H1 (cell line): ENCODE results near the gene SLC6A19. TPM values are rescaled to one million over a fixed set of nuclear protein-coding genes. Genes with fewer than 3 reads are reported as not detected.
A peak's percentile ranks its signal among the peaks of the same experiment; 100 is the strongest.

ENCODE experiments used
- CTCF ChIA-PET: fragments of 300-600 bp; sonication (Branson Sonifier 250); formaldehyde crosslinking; loops from one replicate; lab custom pipeline; 2021; ENCODE audit not compliant: partially characterized antibody; lab: Charles Lee
- POLR2A ChIA-PET: fragments of 300-600 bp; sonication (Branson Sonifier 250); formaldehyde crosslinking; loops from one replicate; lab custom pipeline; 2021; ENCODE audit warnings: inconsistent platforms; ENCODE audit not compliant: partially characterized antibody; lab: Charles Lee
- DNase-seq, 2 experiments: peaks; one replicate each; pipeline versions ENCODE4 v3.0.0 to v3.0.0-alpha.2; 2010 to 2022; ENCODE audit warnings: low spot score in 2 of 2, low read depth in 1 of 2, mixed read lengths in 1 of 2
- FAIRE-seq: peaks from 2 replicates; lab custom pipeline; 2011; peaks lifted over from hg19 to GRCh38; lab: Jason Lieb, UNC
- H2AFZ ChIP-seq: 2 replicates; pipeline ENCODE4 v1.8.1; 2012; ENCODE audit warnings: low read length, inconsistent platforms
- H2AK5ac ChIP-seq: 2 replicates; pipeline ENCODE4 v1.6.1; 2013; ENCODE audit warnings: low read depth, low read length
- H2BK120ac ChIP-seq: replicated peaks from 2 replicates; pipeline ENCODE3; 2013; ENCODE audit warnings: low read depth, low read length, inconsistent platforms
- H2BK12ac ChIP-seq: 2 replicates; pipeline ENCODE4 v1.6.1; 2013; ENCODE audit warnings: low read depth, low read length
- H2BK15ac ChIP-seq: 2 replicates; pipeline ENCODE4 v1.6.1; 2013; ENCODE audit warnings: low read length
- H2BK20ac ChIP-seq: 2 replicates; pipeline ENCODE4 v1.6.1; 2013; ENCODE audit warnings: low read length
- H2BK5ac ChIP-seq: 2 replicates; pipeline ENCODE4 v1.6.1; 2013; ENCODE audit warnings: low read depth, low read length
- H3K14ac ChIP-seq: 2 replicates; pipeline ENCODE4 v1.6.1; 2013; ENCODE audit warnings: inconsistent platforms; ENCODE audit not compliant: insufficient read length
- H3K18ac ChIP-seq: 2 replicates; pipeline ENCODE4 v1.6.1; 2013; ENCODE audit warnings: low read length; ENCODE audit errors: extremely low read depth
- H3K23ac ChIP-seq: 2 replicates; pipeline ENCODE4 v1.6.1; 2013; ENCODE audit warnings: inconsistent platforms; ENCODE audit not compliant: insufficient read length
- H3K23me2 ChIP-seq: 2 replicates; pipeline ENCODE4 v1.6.1; 2013; ENCODE audit warnings: low read depth, low read length
- H3K27ac ChIP-seq: 2 replicates; pipeline ENCODE4 v1.6.1; 2011; ENCODE audit warnings: low read depth, low read length, inconsistent platforms
- H3K27me3 ChIP-seq, 4 experiments: replicated peaks in 1 of 4; 1 replicate in 1 of 4; 2 replicates in 3 of 4; pipeline versions ENCODE4 v1.6.1 to v1.8.1; 2011 to 2013; ENCODE audit warnings: low read length in 3 of 4, mild to moderate bottlenecking in 3 of 4, inconsistent platforms in 2 of 4, mixed read lengths in 2 of 4, moderate library complexity in 1 of 4; ENCODE audit not compliant: control insufficient read depth in 3 of 4, insufficient read depth in 3 of 4; ENCODE audit errors: extremely low read depth in 1 of 4
- H3K36me3 ChIP-seq, 4 experiments: 2 replicates each; pipeline versions ENCODE4 v1.6.1 to v1.8.1; 2011 to 2013; ENCODE audit warnings: mild to moderate bottlenecking in 4 of 4, low read length in 3 of 4, moderate library complexity in 2 of 4, control low read depth in 1 of 4, inconsistent platforms in 1 of 4; ENCODE audit not compliant: insufficient read depth in 4 of 4, control insufficient read depth in 2 of 4
- H3K4ac ChIP-seq: replicated peaks from 2 replicates; pipeline ENCODE3; 2013; ENCODE audit warnings: low read length, low read depth, mixed read lengths, inconsistent platforms; ENCODE audit not compliant: insufficient read length
- H3K4me1 ChIP-seq, 4 experiments: replicated peaks in 1 of 4; 1 replicate in 1 of 4; 2 replicates in 3 of 4; pipeline versions ENCODE4 v1.6.1 to v1.8.1; 2011 to 2013; ENCODE audit warnings: low read length in 3 of 4, inconsistent platforms in 2 of 4, mixed read lengths in 1 of 4; ENCODE audit not compliant: insufficient read depth in 4 of 4, control insufficient read depth in 3 of 4
- H3K4me2 ChIP-seq, 2 experiments: 2 replicates each; pipeline versions ENCODE4 v1.6.1 to v1.8.1; 2011 to 2013; ENCODE audit warnings: low read depth in 2 of 2, low read length in 2 of 2, control low read depth in 1 of 2, inconsistent platforms in 1 of 2, mild to moderate bottlenecking in 1 of 2; ENCODE audit not compliant: insufficient read depth in 1 of 2
- H3K4me3 ChIP-seq, 4 experiments: fragments of 200-600, 300-600 bp in 1 of 4; sonication (generic), shearing (Covaris generic), sonication (Bioruptor Twin) in 1 of 4; 2 replicates each; pipeline versions ENCODE4 v1.5.1 to v1.8.1; 2011 to 2016; ENCODE audit warnings: low read length in 4 of 4, low read depth in 3 of 4, control low read depth in 2 of 4, inconsistent platforms in 2 of 4, mild to moderate bottlenecking in 2 of 4, mixed read lengths in 1 of 4, moderate library complexity in 1 of 4; ENCODE audit not compliant: insufficient read depth in 2 of 4; ENCODE audit errors: extremely low read depth in 1 of 4
- H3K56ac ChIP-seq: replicated peaks from 2 replicates; pipeline ENCODE3; 2013; ENCODE audit warnings: low read depth, mild to moderate bottlenecking, mixed read lengths, low read length, inconsistent platforms; ENCODE audit not compliant: insufficient read length
- H3K79me1 ChIP-seq: 2 replicates; pipeline ENCODE4 v1.6.1; 2013; ENCODE audit warnings: low read depth, low read length, control low read depth
- H3K79me2 ChIP-seq, 2 experiments: 2 replicates each; pipeline versions ENCODE4 v1.6.1 to v1.8.1; 2012 to 2013; ENCODE audit warnings: low read length in 2 of 2, mild to moderate bottlenecking in 2 of 2, inconsistent platforms in 1 of 2; ENCODE audit not compliant: insufficient read depth in 2 of 2, control insufficient read depth in 1 of 2
- H3K9ac ChIP-seq, 4 experiments: replicated peaks in 1 of 4; 1 replicate in 1 of 4; 2 replicates in 3 of 4; pipeline versions ENCODE4 v1.6.1 to v1.8.1; 2011 to 2013; ENCODE audit warnings: low read depth in 3 of 4, low read length in 3 of 4, control low read depth in 2 of 4, mild to moderate bottlenecking in 2 of 4, moderate library complexity in 2 of 4, inconsistent platforms in 1 of 4; ENCODE audit errors: extremely low read depth in 1 of 4
- H3K9me3 ChIP-seq, 2 experiments: 2 replicates each; pipeline versions ENCODE4 v1.6.1 to v1.8.1; 2012 to 2013; ENCODE audit warnings: mild to moderate bottlenecking in 2 of 2, moderate library complexity in 2 of 2, control low read depth in 1 of 2, inconsistent platforms in 1 of 2, low read depth in 1 of 2, low read length in 1 of 2, mixed read lengths in 1 of 2; ENCODE audit not compliant: insufficient read depth in 2 of 2
- H4K20me1 ChIP-seq, 2 experiments: replicated peaks in 1 of 2; 2 replicates each; pipeline versions ENCODE3 to v1.8.1; 2011 to 2013; ENCODE audit warnings: inconsistent platforms in 2 of 2, low read length in 2 of 2, mild to moderate bottlenecking in 1 of 2; ENCODE audit not compliant: insufficient read depth in 2 of 2, control insufficient read depth in 1 of 2
- H4K5ac ChIP-seq: 2 replicates; pipeline ENCODE4 v1.6.1; 2013; ENCODE audit warnings: low read length, low read depth, mixed read lengths, inconsistent platforms; ENCODE audit not compliant: insufficient read length
- H4K8ac ChIP-seq: 2 replicates; pipeline ENCODE4 v1.8.0; 2013; ENCODE audit warnings: mild to moderate bottlenecking, moderate library complexity, low read length, inconsistent platforms; ENCODE audit not compliant: insufficient read depth; ENCODE audit errors: extremely low read depth
- H4K91ac ChIP-seq: replicated peaks from 2 replicates; pipeline ENCODE3; 2013; ENCODE audit warnings: low read length, mixed read lengths, inconsistent platforms; ENCODE audit not compliant: insufficient read length
- HDAC2 ChIP-seq, 2 experiments: fragments of 300-600 bp in 1 of 2; sonication (generic) in 1 of 2; IDR thresholded peaks; 2 replicates each; pipeline ENCODE4 v1.6.1; 2011 to 2012; ENCODE audit warnings: low read depth in 2 of 2, low read length in 2 of 2, mild to moderate bottlenecking in 2 of 2, moderate library complexity in 2 of 2, borderline replicate concordance in 1 of 2, inconsistent platforms in 1 of 2
- KDM1A ChIP-seq: fragments of 200-600, 300-600 bp; sonication (generic); IDR thresholded peaks from 2 replicates; pipeline ENCODE4 v1.7.1; 2016; ENCODE audit warnings: mild to moderate bottlenecking, low read length, borderline replicate concordance
- POLR2AphosphoS5 ChIP-seq: IDR thresholded peaks from 2 replicates; pipeline ENCODE4 v1.6.1; 2011; ENCODE audit warnings: low read depth, low read length
- RNF2 ChIP-seq: fragments of 200-900, 300-1000 bp; sonication (generic); IDR thresholded peaks from 2 replicates; pipeline ENCODE4 v1.7.1; 2016; ENCODE audit warnings: borderline replicate concordance, low read depth, mild to moderate bottlenecking, antibody characterized with exemption, low read length; ENCODE audit not compliant: poor library complexity, severe bottlenecking; ENCODE audit errors: missing control alignments
- SP4 ChIP-seq: IDR thresholded peaks from 2 replicates; pipeline ENCODE4 v1.6.1; 2012; ENCODE audit warnings: low read length, inconsistent platforms
- TEAD4 ChIP-seq: IDR thresholded peaks from 2 replicates; pipeline ENCODE4 v1.6.1; 2012; ENCODE audit warnings: low read depth, low read length, inconsistent platforms, mixed read lengths
- WGBS, 2 experiments: shearing (Covaris generic) in 1 of 2; methylation state at CpG; one replicate each; pipeline versions ENCODE4 v1.1.6 to v1.1.7; 2013 to 2015; ENCODE audit warnings: low lambda C conversion rate in 2 of 2, mixed read lengths in 2 of 2, inconsistent platforms in 1 of 2, low coverage in 1 of 2, missing lambda C conversion rate in 1 of 2; ENCODE audit not compliant: insufficient replicate concordance in 2 of 2, insufficient coverage in 1 of 2, insufficient read length in 1 of 2; ENCODE audit errors: extremely low coverage in 1 of 2, missing lambda C conversion rate in 1 of 2; 5-methylcytosine and 5-hydroxymethylcytosine counted together
- polyA plus RNA-seq, 7 experiments: library from polyadenylated mRNA; depleted of rRNA in 3 of 7; stranded (reverse) in 5 of 7; unstranded in 2 of 7; fragments of >200 nt in 5 of 7; fragments of 200-250 nt in 2 of 7; gene quantifications; 1 replicate in 5 of 7; 2 replicates in 1 of 7; 4 replicates in 1 of 7; pipeline versions ENCODE4 v1.2.1 to v1.2.3, GENCODE V29; 2011 to 2013; ENCODE audit warnings: missing spikeins in 2 of 7, mixed read lengths in 2 of 7
- total RNA-seq: library from RNA; stranded (reverse); fragmentation: NEBNext Ultra II Directional; extraction: Animal tissue kit (Norgen Biotek cat#: 25700); gene quantifications from 2 replicates; pipeline ENCODE4 v1.2.1, GENCODE V29; 2021

SLC6A19 gene
- total and polyA plus RNA-seq, 2 of the 8 experiments (the other 6 are each of a cell fraction or from before 2014, with no cell fraction given): 0.02 TPM; not detected in 1

GRCh38 chr5:1184481-1184880 is 16.9 kb upstream of the SLC6A19 start:
- no peak overlapping the region for H3K18ac ChIP-seq
- 80% methylated on average over 7 of the region's 7 CpGs; no CpG with 5 or more reads in 1 of the 2 experiments for WGBS, 2 experiments
- no peak overlapping the region for H3K23ac ChIP-seq
- H2BK12ac ChIP-seq: no peak overlapping the region
- no peak overlapping the region for H3K56ac ChIP-seq
- H2BK15ac ChIP-seq: no peak overlapping the region
- no peak overlapping the region for H3K4me3 ChIP-seq
- H3K27me3 ChIP-seq: no peaks in the 10 kb centered on the region
- H3K4me2 ChIP-seq: no peak overlapping the region
- no peak overlapping the region for H2AK5ac ChIP-seq
- H4K5ac ChIP-seq: no peak overlapping the region
- DNase-seq (no peak), FAIRE-seq (no peak)
- no peaks in the 10 kb centered on the region for H3K23me2 ChIP-seq
- no peak overlapping the region for H2AFZ ChIP-seq
- no peaks in the 10 kb centered on the region for H3K79me2 ChIP-seq
- H2BK120ac ChIP-seq: no peak overlapping the region
- no peaks in the 10 kb centered on the region for H4K20me1 ChIP-seq
- POLR2A ChIA-PET: interaction anchor here (1.1 kb wide), 1 partner anchor 23 kb away, joined by 3 read pairs; no protein-coding TSS in a partner anchor
- peaks cover 0 to 3% (median 0%) of the 10 kb centered on the region in 4 experiments; a peak in 1 of 7 replicates for H3K4me1 ChIP-seq
- H4K8ac ChIP-seq: peak overlapping the region; percentile 68; the same call in 1 of the 2 replicates
- peaks cover 0 to 3% of the 10 kb centered on the region in 2 experiments; a peak in 1 of 4 replicates for H3K9me3 ChIP-seq
- H3K4ac ChIP-seq: no peak overlapping the region
- no peak overlapping the region for H3K14ac ChIP-seq
- no peak overlapping the region for H2BK20ac ChIP-seq
- H3K27ac ChIP-seq: no peak overlapping the region
- CTCF ChIA-PET: interaction anchor here (0.6 to 5.5 kb wide), 9 partner anchors 9 to 460 kb away, joined by 3 to 30 read pairs (median 3); no protein-coding TSS in a partner anchor
- H3K36me3 ChIP-seq: no peaks in the 10 kb centered on the region
- H3K79me1 ChIP-seq: no peaks in the 10 kb centered on the region
- H4K91ac ChIP-seq: no peak overlapping the region
- H3K9ac ChIP-seq: no peak overlapping the region
- no peak overlapping the region for H2BK5ac ChIP-seq
- TF ChIP-seq RNF2 (no peak), TEAD4 (no peak), SP4 (no peak), POLR2AphosphoS5 (no peak), KDM1A (no peak), HDAC2 (IDR thresholded peaks at IDR 0.05; ENCODE audit: borderline replicate concordance in 1 of 2, low read depth in 2 of 2, low read length in 2 of 2) (no peak)
